GM12892 (cell line): ENCODE data around the gene PDILT.
"Not testable (repeated sequence)": the region's sequence is repeated elsewhere in the genome, so short reads cannot be mapped to it uniquely, and the experiment has no call there.

Experiments used
- POLR2A ChIP-seq: IDR thresholded peaks from 2 replicates; pipeline ENCODE4 v1.6.1; 2011; ENCODE audit warnings: low read depth, low read length, control low read depth
- POLR2AphosphoS5 ChIP-seq: IDR thresholded peaks from 2 replicates; pipeline ENCODE4 v1.6.1; 2011; ENCODE audit warnings: low read depth, low read length, control low read depth

DNA sequence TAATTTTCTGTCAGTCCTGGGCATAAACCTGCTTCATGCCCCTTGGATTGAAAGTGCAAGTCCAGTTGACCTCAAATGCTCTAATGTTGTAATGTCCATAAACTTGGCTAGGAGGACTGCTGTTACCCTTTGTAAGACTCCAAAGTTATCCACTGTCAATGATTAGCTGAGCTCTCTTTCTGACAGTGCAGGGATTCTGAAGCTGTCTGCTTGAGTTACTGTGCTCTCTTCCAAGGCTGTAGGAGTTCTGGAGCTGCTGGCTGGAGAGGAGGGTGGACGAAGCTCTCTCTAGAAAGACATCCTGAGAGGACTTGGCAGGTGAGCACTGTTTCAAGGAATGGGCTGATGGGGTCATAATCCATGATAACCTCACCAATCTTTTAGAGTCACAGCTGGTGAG is 46.8 kb upstream of the PDILT start, which contains the start of gene ACSM2A:
- not testable (repeated sequence) for TF ChIP-seq POLR2A, POLR2AphosphoS5
